DND-41 (cell line): ENCODE measurements around the gene ZFYVE1.

Source experiments
- EZH2 ChIP-seq: IDR thresholded peaks from 3 replicates; pipeline ENCODE4 v1.6.1; 2012; ENCODE audit warnings: borderline replicate concordance, low read depth, mild to moderate bottlenecking, moderate library complexity, low read length, inconsistent platforms; ENCODE audit not compliant: severe bottlenecking
- TF ChIP-seq, protein P1 (sequence below): IDR thresholded peaks from 2 replicates; pipeline ENCODE4 v1.5.1; 2012; ENCODE audit warnings: borderline replicate concordance, low read length, moderate library complexity, mild to moderate bottlenecking; ENCODE audit not compliant: poor library complexity, severe bottlenecking; ENCODE audit errors: extremely low read depth

- TF ChIP-seq, protein P1, sequence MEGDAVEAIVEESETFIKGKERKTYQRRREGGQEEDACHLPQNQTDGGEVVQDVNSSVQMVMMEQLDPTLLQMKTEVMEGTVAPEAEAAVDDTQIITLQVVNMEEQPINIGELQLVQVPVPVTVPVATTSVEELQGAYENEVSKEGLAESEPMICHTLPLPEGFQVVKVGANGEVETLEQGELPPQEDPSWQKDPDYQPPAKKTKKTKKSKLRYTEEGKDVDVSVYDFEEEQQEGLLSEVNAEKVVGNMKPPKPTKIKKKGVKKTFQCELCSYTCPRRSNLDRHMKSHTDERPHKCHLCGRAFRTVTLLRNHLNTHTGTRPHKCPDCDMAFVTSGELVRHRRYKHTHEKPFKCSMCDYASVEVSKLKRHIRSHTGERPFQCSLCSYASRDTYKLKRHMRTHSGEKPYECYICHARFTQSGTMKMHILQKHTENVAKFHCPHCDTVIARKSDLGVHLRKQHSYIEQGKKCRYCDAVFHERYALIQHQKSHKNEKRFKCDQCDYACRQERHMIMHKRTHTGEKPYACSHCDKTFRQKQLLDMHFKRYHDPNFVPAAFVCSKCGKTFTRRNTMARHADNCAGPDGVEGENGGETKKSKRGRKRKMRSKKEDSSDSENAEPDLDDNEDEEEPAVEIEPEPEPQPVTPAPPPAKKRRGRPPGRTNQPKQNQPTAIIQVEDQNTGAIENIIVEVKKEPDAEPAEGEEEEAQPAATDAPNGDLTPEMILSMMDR, result no peak
- TF ChIP-seq EZH2, result no peak
Measured at GRCh38 chr14:72943876-72944430, 83.0 kb downstream of the ZFYVE1 start.
